GM18909 (cell line): Measurements from ENCODE around the gene SPON1.

Source experiments
- ATAC-seq: cut with Tn5 transposase; IDR thresholded peaks from one replicate; pipeline ENCODE4 v1.9.1; 2021; ENCODE audit warnings: mild to moderate bottlenecking; ENCODE audit not compliant: unreplicated experiment, poor library complexity

Gene SPON1

DNA sequence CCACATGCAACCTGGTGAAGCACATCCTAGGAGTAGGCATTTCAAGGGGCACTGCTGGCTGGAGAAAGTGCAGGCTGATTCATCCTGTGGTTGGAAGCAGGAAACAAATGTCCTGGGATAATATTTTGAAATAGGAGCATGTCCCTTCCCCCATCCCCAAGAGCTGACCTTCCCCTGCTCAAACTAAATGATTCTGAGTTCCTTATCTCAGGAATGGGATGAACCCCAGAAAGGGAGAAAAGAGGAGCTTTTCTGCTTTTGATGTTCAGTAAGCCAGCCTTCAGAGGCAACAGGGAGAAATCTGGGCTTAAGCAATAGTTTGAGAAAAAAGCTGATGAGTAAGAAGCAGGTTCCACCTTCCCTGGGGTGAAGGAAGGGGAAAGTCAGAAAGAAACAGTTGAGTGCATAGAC lies 19.5 kb upstream of the SPON1 start:
- no peak for ATAC-seq

DNA sequence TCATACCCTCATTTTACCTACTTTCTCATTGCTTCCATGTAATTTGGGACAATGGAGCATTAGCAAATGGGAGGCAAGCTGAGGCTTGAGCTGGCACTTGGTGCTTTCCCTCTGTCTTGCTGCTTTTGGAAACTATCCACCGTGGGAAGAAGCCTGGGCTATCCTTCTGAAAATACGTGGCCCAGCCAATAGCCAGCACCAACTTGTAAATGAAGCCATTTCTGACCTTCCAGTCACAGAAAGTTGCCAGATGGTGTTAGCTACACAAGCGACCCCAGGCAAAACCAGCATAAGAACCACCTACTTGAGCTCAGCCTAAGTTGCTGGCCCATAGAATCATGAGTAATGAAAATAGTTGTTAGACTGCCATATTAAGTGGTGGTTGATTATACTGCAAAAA lies 18.5 kb upstream of the SPON1 start:
- ATAC-seq = no peak

DNA sequence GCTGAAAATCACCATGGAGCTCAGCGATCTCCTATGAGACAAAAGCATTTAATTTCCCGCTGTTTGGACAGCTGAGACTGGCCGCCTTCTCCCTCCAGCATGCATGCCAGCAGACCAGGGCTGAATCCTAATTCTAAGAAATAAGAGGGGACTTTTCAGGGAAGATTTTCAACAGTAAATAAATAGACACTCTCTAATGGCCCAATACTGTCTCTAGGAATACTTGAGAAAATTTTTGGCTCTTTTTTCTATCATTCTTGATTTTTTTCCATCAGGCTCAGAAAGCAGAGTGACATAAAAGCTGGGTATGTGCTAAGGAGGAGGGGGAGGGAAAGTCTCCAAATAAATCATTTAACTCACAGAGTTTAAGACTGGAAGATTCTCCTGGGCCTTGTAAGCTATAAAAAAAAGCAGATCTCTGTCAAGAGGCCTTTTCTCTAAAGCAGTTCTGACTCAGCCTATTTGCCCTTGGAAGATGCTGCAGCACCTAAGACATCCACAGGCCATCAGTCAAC lies 17.6 kb upstream of the SPON1 start:
- ATAC-seq = no peak

DNA sequence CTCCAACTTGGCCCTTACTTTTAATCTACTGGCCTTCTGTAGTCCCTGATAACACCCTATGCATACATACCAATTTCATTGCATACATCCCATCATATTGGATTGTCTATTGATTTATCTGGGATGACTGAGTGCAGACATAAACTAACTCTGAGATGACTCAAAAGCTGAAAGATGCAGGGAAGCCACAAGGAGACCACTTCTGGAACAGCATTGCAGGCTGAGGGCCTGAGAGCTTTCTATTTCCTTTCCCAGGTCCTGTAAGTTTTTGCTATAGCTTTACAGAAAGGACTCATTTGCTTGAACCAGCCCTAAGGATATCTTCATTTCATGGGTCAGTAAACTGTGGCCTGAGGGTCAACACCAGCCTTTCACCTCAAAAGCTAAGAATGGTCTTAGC lies 15.1 kb upstream of the SPON1 start:
- ATAC-seq = no peak

DNA sequence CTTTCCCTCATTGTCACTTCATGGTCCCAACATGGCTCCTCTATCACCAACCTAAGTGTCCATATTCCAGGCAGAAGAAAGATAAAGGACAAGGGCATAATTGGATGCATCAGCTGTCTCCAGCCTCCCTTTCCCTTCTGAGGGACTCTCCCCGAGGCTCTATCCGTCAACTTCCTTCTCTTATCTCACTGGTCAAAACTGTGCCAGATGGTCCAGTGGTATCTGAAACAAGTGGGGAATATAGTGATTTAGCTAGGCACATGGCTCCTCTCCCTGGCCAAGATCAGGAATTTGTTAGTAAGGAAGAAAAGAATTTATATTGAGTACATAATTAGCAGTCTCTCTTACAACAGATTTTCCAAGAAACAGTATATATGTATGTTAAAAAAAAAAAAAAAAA lies 12.6 kb upstream of the SPON1 start:
- no peak for ATAC-seq

DNA sequence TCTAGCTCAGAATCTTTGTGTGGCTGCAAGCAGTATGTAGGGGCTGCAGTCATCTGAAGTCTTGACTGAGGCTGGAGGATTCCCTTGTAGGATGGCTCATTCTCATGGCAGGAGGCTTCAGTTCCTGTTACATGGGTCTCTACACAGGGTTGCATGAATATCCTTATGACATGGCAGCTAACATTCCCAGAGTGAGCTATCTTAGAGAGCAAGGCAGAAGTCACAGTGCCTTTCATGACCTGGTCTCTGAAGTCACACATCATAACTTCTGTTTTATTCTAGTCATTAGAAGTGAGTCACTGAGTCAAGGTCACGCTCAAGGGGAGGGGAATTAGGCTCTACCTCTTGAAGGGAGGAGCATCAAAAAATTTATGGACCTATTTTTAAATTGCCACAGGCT lies 10.3 kb upstream of the SPON1 start:
- ATAC-seq = no peak

DNA sequence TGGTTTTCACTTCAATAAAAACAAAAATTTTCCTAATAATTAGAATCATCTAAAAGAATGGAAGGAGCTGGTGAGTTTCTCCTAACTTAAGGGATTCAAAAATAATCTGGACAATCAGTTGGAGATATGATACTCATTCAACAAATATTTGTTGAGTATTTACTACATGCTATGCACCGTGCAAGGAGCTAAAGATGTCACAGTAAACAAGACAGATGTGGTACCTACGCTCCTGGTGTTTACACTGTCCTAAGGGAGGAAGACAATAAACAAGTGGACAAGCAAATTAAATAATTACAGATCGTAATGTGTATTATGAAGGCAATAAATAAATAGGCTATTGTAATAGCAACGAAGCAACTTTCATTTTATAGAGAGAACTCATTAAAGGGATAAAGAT lies 9.9 kb upstream of the SPON1 start:
- no peak for ATAC-seq

DNA sequence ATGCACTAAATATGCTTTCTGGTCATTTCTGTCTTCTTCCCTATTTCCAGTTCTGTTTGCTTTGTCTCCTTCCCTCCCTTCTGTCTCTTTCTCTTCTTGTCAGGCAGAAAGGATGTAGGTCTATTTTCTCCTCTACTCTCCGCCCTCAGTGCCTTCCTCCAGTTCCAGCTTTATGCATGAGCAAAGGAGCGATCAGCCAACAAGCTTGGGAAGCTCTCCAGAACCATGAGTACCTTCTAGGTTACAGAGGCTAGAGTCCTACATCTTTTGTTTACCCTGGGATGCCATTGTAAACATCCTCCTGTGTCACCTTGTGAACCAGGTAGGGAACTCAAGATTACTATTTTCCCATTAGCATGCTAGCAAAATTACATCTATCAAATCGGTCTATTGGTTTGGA lies 7.9 kb upstream of the SPON1 start:
- ATAC-seq = no peak

DNA sequence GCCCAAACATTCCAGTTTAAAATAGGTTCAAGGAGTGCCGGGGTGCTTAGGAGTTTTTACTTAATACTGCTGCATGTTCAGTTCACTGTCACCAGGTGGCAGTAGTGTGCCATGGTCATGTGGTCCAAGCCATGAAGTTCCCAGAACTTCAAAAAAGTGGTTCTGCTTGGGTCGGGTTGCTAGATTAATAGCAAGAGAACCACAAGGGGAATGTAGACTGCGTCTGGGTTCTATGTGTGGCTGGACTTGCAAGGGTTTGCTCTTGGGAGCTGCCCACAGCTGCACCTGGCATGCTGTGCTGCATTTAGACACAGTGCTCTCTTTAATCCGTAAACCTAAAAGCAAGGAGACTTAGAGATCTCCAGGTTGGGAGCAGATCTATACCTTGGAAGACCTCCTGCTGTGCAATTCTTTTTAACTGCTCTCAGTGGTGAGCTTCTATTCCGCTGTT lies 6.5 kb upstream of the SPON1 start:
- ATAC-seq = no peak

DNA sequence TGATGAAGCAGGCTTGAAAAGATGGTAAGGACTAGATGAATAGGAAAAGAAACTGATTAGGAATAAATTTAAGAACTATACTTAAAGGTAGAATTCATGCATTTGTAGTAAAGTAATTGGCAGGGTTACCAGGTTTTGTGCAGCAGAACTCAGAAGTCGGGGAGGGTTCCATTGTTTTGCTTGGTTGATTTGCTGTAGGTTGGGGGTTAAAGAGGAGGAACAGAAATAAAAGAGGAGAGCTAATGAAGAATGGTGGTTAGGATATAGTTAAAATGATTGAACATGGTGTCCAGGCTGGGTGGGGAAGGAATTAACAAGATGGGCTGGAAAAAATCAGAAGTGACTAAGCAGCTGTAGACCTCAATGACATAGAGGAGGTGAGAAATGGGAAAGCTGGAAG lies 5.5 kb upstream of the SPON1 start:
- ATAC-seq = no peak

DNA sequence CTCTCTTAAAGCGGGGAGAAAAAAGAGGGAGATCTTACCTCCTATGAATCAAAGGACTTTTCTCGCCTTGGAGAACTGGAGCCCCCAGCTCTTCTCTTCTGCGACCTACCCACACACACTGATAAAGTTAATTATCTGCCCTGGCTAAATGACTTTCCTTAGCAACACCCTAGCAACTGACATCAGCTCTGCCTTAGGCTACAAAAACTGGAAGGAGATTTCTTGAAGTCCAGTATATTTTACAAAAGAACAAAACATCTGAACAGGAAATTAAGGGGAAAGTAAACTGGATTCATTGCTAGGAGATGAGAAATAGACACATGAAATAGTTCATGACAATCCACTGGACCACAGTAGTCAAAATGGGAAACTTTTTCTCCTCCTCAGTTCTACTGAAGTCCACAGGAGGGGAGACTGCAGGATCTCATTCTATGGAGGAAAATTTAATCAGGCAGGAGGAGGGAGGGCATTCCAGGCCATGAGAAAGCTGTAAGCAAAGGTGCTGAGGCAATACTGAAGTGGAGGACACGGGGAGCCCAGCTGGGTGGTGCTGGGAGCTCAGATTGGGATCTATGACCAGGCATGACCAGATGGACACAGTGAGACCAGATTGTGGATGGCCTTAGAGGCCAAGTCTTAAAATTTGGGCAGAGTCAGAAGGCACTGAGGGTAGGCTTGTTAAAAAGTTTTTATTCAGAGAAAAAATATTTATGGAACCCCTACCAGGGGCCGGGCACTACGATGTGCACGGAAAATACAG lies 3.7 kb upstream of the SPON1 start:
- no peak for ATAC-seq

DNA sequence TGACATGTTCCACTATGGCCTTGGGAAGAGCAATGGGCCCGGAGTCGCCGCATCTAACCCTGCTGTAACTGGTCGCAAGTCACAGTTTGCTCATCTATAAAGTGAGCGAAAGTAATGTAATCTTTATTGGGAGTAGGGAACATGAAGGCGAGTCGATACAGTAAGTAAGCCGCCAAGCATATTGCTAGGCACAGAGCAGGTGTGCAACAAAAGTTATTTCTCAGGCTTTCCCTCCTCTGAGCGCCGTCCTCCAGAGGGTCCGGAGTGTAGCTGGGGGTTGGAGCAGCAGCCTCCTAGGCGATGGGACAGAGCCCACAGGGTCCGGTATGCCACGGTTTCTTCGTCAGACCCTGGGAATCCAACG lies 343 bp upstream of the SPON1 start:
- no peak for ATAC-seq

DNA sequence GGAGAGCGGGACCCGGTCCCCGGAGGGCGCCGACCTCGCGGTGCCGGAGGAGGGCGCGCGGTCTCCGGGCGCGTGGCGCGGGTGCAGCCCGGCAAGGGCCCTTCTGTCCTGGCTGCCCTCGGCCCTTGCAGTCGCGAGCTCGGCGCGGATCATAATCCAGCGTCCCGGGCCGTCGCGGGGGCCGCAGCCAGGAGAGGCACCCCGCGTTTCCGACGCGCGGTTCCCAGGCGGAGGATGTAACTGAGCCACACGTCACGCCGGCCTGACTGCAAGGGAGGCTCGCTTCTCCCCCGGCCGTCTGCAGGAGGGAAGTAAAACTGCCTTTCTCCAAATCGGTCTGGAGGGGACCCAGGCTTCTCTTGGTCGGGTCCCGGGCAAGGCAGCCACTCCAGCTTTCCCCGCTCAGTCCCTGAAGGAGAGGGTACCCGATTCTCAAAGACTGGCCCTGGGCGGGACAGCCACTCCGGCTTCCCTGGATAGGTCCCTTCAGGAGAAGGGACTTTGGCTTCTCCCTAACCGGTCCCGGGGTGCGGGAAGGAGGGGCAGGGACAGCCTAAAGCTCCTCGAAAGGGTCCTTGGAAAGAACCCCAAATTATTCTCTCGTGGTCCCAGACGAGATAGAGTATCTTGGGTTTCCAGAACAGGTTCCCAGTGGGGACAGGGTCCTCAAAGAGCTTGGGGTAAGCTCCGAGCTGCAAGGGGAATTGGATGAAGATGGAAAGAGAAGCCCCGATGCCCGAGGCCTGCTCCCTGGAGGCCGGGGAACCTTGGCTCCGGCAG lies 836 bp downstream of the SPON1 start:
- ATAC-seq = no peak

DNA sequence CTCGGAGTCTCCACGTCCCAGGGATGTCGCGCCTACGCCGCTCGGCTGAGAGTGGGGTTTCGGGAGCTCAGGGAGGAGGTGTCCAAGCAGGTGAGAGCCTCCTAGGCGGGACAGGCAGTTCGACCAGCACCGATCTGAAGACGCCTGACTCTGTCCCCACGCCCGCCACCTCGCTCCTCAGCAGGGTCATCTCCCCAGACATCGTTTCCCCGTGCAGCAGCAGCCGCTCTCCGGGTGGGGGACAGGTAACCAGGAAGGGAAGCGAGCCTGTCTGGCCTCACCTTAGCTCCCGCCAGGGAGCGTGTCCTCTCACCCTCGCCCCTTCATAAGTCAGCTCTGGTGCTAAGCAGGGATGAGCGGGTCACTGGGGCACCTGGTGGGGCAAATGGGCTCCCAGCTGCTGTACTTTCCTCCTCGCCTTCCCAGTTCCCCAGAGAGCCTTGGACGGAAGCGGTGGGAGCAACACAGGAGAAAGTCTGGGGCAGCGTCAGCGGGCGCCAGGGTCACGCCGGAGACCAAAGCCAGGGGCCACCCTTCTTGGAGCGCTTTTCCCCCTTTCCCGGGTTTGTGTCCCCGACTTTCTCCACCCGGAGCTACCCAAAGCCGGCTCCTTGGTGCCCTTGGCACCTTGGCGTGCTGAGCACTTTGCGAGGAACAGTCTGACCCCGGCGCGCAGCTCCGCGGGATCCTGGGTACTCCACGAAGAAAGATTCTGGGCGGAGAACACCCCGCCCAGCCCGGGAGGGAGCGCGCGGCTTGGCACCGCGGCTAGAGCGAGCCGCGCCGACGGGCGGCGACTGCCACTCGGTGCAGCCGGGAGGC lies 1.6 kb downstream of the SPON1 start:
- no peak for ATAC-seq

DNA sequence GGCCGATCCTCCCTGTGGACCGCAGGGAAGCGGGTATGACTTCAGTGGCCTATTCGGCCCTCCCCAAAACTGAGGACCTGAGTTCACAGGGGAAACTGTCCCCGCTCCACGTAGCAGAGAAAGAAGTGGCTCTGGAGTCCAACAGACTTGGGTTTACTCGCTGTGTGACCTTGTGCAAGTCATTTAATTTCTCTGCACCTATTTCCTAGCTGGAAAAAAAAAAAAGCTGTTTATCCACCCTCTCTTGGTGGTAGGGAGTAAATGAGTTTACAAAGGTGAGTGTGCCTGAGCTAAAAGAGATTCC lies 2.2 kb downstream of the SPON1 start:
- ATAC-seq = no peak

DNA sequence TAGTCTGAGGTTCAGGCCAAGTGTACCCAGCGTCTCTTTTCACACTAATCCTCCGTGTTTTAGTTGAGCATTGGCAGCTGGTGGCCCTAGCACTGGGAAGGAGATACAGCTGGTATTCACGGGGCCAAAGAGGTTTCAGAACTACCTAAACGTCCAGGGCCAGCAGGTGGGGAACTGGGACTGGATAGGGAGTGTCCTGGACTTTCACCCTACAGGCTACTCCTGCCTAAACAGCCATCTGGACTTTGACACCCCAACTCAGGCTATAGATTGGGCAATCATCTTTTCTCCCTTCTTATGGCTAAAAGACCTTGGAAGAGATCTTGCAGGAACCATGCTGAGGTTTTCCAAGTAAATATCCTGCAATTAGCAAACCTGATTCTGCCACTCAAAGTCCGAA lies 2.8 kb downstream of the SPON1 start:
- ATAC-seq = no peak

DNA sequence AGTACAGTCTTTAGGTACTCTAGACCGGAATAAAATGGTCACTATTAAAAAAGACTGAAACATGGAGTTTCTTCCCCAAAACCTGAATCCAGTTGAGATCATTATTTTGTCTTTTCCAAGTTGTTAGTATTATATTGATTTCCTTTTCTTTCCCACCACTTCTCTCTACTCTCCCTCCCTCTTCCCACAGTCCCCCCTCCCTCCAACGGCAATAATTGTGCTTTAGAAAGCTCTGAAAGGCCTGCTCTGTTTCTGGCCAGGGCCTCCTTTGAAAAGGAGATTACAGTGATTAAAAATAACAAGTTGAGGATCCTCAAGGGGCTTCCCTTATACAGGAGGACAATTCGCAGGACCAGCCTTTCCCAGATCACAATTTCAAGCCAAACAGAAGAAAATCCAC lies 3.5 kb downstream of the SPON1 start:
- no peak for ATAC-seq

DNA sequence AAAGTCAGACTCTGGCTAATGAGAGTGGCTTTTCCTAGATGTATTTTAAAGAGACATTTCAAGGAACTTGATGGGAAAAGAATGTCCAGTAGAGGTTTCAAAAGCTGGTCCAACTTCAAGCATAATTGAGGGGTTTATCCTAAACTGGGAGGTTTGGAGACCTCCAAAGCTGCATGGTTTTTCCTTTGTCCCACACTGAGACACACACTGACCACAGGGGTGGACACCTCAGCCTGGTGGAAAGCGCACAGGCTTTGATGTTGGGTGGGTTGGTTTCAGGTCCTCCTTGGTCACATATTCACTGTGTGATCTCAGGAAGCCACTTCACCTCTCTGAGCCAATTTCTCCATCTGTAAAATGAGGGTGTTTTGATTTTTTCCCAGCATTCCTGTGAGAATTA lies 4.0 kb downstream of the SPON1 start:
- no peak for ATAC-seq

DNA sequence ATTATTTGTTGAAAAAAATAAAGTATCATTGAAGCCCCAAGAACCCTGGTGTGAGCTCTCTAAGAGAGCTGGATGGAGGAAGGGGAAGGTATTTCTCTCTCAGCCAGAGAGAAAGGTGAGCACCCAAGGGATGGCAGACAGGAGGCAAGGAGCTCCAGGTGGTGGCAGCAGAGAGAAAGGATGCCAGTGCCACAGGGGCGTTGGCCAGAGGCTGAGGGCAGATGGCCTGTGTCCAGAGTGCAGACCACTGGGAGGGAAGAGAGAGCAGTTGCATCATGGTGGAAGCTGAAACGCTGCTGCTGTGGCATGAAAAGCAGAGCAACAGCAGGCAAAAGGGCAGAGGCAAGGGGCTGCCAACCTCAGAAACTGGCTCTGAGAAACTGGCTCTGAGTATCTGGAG lies 8.5 kb downstream of the SPON1 start:
- no peak for ATAC-seq

DNA sequence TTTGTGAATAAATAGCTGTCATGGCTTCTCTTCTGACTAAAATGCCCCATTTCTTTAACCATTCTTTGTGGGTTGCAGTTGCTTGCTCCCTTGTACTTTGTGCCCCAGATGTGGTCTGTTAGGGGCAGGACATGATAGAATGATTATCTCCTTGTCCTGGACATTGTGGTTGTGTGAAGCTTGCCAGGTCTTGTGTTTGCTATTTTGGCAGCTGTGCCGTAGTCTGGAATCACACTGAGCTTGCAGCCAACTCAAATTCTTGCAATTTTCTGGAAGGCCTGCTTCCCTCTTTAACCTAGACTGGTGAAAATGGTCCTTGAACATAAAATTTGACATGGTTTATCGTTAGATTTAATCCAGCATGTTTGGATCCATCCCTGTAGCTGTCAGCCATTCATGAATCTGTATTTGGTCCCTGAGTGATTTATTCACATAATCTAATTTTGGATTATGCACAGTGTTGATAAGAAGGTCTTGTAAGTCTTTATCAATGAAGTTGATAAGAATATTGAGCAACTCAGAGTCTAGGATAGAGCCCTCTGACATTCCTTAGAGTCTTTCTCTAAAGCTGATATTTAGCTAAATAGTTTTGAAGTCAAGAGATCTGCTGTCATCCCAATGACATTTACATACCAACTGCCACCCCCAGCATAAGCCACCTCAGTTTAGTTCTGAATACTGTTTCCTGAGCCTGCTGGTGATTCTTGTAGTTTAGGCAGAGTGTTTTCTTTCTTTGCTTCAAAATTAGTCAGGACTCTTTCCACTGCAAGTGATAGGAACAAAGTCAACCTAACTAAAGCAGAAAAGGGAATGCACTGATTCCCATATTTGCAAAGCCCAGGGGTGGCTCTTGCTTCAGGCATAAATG lies 9.8 kb downstream of the SPON1 start:
- no peak for ATAC-seq
